SJCRH30 (cell line): ENCODE data around the gene MTHFR. TPM values are rescaled to one million over a fixed set of nuclear protein-coding genes. Genes with fewer than 3 reads are reported as not detected.

Source experiments
- DNase-seq, 2 experiments: peaks; one replicate each; pipeline ENCODE4 v3.0.0-alpha.2; 2015 to 2020
- H3K27ac ChIP-seq: fragments of 250-450 bp; sonication (Bioruptor Pico); 2 replicates; pipeline ENCODE4 v1.5.1; 2020; ENCODE audit warnings: mild to moderate bottlenecking, moderate library complexity
- H3K27me3 ChIP-seq: fragments of 250-450 bp; sonication (Bioruptor Pico); 2 replicates; pipeline ENCODE4 v1.5.1; 2020; ENCODE audit warnings: mild to moderate bottlenecking, moderate library complexity
- H3K36me3 ChIP-seq: fragments of 250-450 bp; sonication (Bioruptor Pico); 2 replicates; pipeline ENCODE4 v1.5.1; 2020; ENCODE audit warnings: mild to moderate bottlenecking, moderate library complexity
- H3K4me1 ChIP-seq: fragments of 250-450 bp; sonication (Bioruptor Pico); 2 replicates; pipeline ENCODE4 v1.5.1; 2020; ENCODE audit warnings: mild to moderate bottlenecking, moderate library complexity
- H3K4me3 ChIP-seq: fragments of 250-450 bp; sonication (Bioruptor Pico); 2 replicates; pipeline ENCODE4 v1.5.1; 2020; ENCODE audit warnings: mild to moderate bottlenecking, moderate library complexity
- H3K9me3 ChIP-seq: fragments of 250-450 bp; sonication (Bioruptor Pico); replicated peaks from 2 replicates; pipeline ENCODE4 v1.5.1; 2020; ENCODE audit warnings: mild to moderate bottlenecking, moderate library complexity
- total RNA-seq: library from RNA; depleted of rRNA; stranded (reverse); fragments of >200 nt; shearing (Covaris generic); gene quantifications from 2 replicates; pipeline ENCODE4 v1.2.3, GENCODE V29; 2014; rRNA removed

Gene MTHFR
- total RNA-seq = 10.1 and 11.1 TPM in 2 replicates

DNA sequence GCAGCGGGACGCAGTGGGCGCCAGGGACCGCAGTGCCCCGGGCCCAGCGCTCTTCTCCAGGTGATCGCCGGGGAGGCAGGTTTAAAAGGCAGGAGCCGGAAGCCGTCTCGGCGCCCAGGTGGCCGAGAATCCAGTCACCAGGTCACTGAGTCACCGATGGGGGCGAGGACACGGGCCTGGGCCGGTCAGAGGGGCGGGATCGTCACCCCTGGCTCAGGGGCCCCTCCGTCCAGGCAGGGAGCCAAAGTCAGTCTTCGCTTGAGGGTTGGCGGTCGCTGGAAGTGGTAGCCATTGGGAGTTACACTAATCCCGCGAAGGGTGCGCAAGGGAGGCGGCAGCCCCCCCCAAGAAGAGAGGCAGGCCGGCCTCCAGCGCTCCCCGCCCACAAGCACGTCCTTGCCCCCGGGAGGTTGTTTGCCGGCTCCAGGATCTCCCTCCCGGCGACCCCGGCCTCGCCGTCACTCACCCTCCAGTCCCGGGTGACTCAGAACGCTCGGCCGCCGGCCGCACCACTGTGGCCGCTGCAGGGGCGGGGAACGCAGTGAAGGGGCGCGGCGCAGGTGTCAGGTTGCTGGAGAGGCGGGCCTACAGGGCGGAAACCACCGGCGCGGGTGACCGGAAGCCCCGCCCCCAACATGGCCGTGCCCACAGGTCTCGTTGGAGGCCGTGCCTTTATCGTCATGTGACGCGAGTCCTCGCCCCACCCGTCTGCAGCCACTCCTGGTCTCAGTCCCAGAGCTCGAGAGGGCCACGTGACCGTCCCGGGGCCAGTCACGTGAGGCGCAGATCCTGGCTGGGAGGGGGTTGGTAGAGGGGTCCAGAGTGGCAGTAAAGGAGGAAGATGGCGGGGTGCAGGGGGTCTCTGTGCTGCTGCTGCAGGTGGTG is at the start of gene MTHFR, which contains the start of gene CLCN6:
MTHFR (minus strand) TSS at position 543 of the 885 bp plus-strand sequence. CDS start 2,848 bp downstream, outside the sequence.
CLCN6 (plus strand) TSS at position 770 of the 885 bp plus-strand sequence; CDS start at position 842, 72 bp downstream.
- Histone ChIP-seq H3K9me3 (no peaks in the 10 kb centered on the region), H3K27ac (peak within 1 kb of the TSS; percentile 63), H3K36me3 (peaks cover 3% of the 10 kb centered on the region; the same call in 1 of the 2 replicates), H3K4me3 (peak within 1 kb of the TSS; percentile 78), H3K27me3 (no peaks in the 10 kb centered on the region), H3K4me1 (peaks cover 22% of the 10 kb centered on the region)
- peak; percentile 100 for DNase-seq

DNA sequence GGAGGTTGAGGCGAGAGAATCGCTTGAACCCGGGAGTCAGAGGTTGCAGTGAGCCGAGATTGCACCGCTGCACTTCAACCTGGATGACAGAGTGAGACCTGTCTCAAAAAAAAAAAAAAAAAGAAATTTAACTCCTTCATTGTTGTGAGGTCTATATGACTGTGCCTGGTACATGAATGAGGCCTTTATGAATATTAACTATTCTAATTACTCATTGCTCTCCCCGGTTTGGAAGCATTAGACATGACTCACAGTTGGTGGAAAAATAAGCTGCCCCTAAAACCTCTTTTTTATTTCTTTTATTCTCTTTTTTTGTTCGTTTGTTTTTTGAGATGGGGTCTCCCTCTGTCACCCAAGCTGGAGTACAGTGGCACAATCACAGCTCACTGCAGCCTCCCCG is 49.7 kb upstream of the MTHFR start:
- Histone ChIP-seq H3K4me3 (no peak overlapping the region), H3K27me3 (0 out of 2 replicates have a peak, but pooled peaks cover 2% of the 10 kb centered on the region), H3K27ac (no peak overlapping the region), H3K4me1 (peaks cover 52% of the 10 kb centered on the region), H3K36me3 (no peaks in the 10 kb centered on the region), H3K9me3 (no peaks in the 10 kb centered on the region)
- no peak for DNase-seq

DNA sequence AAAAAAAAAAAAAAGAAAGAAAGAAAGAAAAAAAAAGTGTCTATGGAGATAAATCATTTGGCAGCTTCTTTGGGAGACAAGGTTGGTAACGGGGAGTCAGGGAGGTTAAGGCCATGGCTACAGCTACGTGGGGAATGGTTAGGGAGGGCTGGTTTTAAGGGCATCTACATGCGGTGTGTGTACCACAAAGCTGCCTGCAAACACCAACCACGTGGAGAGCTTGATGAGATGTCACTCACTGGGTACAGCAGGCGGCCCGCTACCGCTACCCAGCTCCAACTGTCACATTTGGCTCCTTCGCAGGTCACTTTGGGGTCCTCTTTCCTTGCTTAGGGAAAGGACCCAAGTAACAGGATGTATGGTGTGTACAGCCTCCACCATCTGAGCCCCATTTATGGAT is 48.8 kb upstream of the MTHFR start:
- Histone ChIP-seq H3K9me3 (no peaks in the 10 kb centered on the region), H3K27ac (no peak overlapping the region), H3K27me3 (0 out of 2 replicates have a peak, but pooled peaks cover 2% of the 10 kb centered on the region), H3K4me1 (peaks cover 49% of the 10 kb centered on the region), H3K4me3 (no peak overlapping the region), H3K36me3 (no peaks in the 10 kb centered on the region)
- DNase-seq = no peak

DNA sequence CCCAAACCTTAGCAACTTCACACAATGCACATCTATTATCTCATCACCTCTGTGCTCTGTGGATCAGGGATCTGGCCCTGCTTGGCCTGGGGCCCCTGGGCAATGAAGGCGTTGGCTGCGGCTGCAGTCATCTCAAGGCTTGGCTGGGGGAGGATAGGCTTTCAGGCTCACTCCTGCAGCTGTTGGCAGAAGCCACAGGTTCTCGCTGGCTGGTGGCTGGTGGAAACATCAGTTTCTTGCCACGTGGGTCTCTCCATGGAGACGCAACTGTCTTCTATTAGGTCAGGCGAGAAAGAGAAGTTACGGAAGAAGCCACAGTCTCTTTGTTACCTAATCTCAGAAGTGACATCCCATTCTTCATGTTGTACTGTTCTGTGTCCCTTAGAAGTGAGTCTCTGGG is 45.4 kb upstream of the MTHFR start:
- Histone ChIP-seq H3K4me3 (no peak overlapping the region), H3K36me3 (no peaks in the 10 kb centered on the region), H3K4me1 (peaks cover 39% of the 10 kb centered on the region), H3K27ac (no peak overlapping the region), H3K27me3 (no peaks in the 10 kb centered on the region), H3K9me3 (no peaks in the 10 kb centered on the region)
- peak; percentile 81 to 86 for DNase-seq

DNA sequence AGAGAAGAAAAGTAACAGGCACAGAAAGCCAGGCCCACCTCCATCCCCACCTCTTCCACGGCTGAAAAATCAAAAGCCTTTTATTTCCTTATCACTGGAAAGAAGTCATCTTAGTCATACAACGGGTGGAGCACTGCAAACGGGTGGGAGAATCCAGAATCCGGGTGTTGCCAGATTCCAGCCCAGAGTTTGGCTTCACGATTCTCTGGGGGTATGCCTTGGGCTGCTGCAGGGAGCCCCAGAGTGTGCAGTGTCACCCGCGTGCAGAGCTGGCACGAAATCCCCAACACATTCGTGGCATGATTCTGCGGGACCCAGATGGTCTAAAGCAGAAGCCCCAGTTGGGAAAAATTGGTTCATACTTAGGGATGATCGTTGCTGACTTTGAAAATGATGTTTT is 44.4 kb upstream of the MTHFR start:
- no peak overlapping the region for H3K27ac ChIP-seq
- H3K4me3 ChIP-seq = no peak overlapping the region
- no peaks in the 10 kb centered on the region for H3K27me3 ChIP-seq
- H3K9me3 ChIP-seq = no peaks in the 10 kb centered on the region
- DNase-seq = no peak
- no peaks in the 10 kb centered on the region for H3K36me3 ChIP-seq
- peaks cover 39% of the 10 kb centered on the region for H3K4me1 ChIP-seq

DNA sequence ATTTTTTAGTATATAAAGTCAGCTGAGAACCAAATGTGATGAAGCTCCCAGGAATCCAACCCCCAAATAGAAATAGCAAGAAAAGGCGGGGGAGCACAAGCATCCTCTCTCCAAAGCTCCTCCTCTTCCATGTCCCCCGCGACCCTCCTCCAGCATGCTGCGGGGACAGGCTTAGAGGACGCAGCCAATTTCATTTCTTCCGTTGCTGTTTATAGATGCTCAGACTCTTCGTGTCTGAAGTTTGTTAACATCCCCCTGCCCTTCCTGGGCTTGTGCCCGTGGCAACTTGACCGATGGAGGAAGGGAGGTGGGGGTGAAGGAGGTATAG is 42.6 kb upstream of the MTHFR start:
- Histone ChIP-seq H3K4me3 (no peak overlapping the region), H3K4me1 (peaks cover 39% of the 10 kb centered on the region), H3K36me3 (no peaks in the 10 kb centered on the region), H3K9me3 (no peaks in the 10 kb centered on the region), H3K27me3 (no peaks in the 10 kb centered on the region), H3K27ac (0 out of 2 replicates have a peak overlapping the region, but pooled peaks have one; percentile 2)
- no peak for DNase-seq

DNA sequence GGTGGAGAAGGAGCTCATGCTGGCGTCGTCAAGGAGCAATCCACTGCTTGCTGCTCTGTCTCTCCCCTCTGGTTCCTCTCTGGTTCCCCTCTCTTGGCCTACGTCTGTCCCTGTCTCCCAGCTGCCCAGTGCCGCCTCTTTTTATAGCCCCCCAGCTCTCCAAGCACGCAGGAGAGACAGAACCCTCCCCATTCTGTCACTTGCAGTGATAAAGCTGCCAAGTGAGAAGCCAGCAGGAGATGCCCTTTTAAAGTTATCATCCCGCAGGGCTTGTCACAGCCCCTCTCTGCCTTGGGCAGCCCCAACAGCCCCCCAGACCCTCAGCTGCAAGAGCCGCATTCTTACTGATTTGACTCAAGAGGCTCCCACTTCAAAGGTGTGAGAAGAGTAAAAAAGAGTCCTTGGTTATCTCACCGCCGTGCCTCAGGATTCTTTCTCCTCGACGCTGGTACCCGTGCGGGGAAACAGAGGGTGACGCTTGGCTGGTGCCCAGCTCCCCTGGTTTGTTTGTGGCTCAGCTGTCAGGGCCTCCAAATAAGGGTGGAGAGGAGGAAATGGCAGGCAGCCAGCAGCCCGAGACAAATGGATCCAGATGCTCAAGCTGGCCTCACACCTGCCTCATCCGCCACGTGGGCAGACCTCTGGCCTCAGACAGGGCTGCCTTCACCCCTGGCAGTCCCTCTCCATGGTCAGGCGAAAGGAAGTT is 42.1 kb upstream of the MTHFR start, which contains the start of gene NPPA:
NPPA (minus strand) TSS at position 117 of the 706 bp plus-strand sequence; CDS start at position 18, 99 bp downstream.
- peak; percentile 92 to 95 for DNase-seq
- no peaks in the 10 kb centered on the region for H3K9me3 ChIP-seq
- H3K36me3 ChIP-seq = no peaks in the 10 kb centered on the region
- peaks cover 36% of the 10 kb centered on the region for H3K4me1 ChIP-seq
- 0 out of 2 replicates have a peak within 1 kb of the TSS, but pooled peaks have one; percentile 2 for H3K27ac ChIP-seq
- H3K27me3 ChIP-seq = no peaks in the 10 kb centered on the region
- H3K4me3 ChIP-seq = no peak within 1 kb of the TSS

DNA sequence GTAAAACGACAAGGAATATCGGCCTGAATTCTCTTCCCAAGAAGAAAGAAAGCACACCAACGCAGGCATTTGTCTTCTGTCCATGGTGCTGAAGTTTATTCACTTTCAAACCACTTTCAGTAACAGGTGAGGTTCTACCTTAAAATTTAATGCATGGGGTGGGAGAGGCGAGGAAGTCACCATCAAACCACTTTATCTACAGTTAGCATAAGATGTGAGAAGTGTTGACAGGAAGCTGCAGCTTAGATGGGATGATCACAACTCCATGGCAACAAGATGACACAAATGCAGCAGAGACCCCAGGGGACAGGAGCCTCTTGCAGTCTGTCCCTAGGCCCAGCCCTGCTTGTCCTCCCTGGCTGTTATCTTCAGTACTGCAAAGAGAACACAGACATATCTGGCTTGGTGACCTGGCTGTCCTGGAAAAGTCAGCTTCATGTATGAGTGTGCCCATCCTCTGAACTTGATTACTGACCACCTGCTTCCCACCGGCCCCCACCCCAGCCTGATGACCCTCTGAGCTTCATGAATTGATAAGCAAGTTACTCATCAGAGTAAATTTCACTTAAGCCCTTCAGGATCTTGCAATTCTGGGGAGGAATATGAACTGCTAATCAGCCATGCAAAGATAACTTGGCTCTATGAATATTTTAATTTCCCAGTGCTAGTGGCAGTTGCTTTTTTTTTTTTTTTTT is 40.0 kb upstream of the MTHFR start:
- H3K9me3 ChIP-seq = no peaks in the 10 kb centered on the region
- H3K27me3 ChIP-seq = no peaks in the 10 kb centered on the region
- H3K36me3 ChIP-seq = peaks cover 2% of the 10 kb centered on the region; the same call in 1 of the 2 replicates
- H3K4me3 ChIP-seq = no peak overlapping the region
- DNase-seq = peak in 1 of 2 experiments; percentile 69
- H3K4me1 ChIP-seq = peaks cover 33% of the 10 kb centered on the region
- no peak overlapping the region for H3K27ac ChIP-seq

DNA sequence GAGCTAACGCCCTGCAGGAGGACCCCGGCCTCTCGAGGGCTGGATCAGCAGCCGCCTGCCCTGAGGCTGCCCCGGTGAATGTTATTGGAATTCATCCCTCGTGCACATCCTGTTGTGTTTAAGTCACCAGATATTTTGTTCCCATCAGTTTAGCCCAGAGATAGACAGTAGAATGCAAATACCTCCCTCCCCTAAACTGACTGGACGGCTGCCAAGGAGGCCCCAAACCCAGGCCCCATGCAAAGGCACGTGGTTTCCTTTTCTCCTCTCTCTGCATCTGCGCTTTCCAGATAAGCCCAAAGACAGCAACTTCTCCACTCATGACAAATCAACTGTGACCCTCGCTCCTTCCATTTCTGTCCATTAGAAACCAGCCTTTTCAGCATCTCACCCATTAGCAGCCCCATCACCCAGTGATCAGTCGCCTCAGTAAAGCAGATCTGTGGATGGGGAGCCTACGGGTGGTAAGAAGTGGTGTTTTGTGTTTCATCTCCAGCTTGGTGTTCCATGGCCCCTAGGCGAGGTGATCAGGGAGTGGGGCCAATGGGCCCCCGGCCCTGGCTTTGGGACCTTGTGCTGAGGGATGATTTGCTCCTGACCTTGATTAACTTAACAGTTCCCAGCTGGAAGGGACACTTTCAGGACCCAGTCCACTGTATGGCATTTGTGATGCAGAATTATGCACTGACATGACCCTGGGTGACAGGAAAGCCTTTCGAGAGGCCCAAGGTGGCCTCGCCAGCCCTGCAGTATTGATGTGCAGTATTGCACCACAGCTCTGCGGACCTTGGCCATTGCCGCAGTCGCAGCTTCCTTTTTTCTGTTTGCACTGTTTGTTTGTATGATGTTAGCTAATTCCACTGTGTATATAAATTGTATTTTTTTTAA is 36.6 kb upstream of the MTHFR start:
- peak; percentile 45 to 61 for DNase-seq
- Histone ChIP-seq H3K27me3 (no peaks in the 10 kb centered on the region), H3K36me3 (peaks cover 24% of the 10 kb centered on the region), H3K9me3 (no peaks in the 10 kb centered on the region), H3K4me3 (no peak overlapping the region), H3K4me1 (peaks cover 13% of the 10 kb centered on the region), H3K27ac (no peak overlapping the region)

DNA sequence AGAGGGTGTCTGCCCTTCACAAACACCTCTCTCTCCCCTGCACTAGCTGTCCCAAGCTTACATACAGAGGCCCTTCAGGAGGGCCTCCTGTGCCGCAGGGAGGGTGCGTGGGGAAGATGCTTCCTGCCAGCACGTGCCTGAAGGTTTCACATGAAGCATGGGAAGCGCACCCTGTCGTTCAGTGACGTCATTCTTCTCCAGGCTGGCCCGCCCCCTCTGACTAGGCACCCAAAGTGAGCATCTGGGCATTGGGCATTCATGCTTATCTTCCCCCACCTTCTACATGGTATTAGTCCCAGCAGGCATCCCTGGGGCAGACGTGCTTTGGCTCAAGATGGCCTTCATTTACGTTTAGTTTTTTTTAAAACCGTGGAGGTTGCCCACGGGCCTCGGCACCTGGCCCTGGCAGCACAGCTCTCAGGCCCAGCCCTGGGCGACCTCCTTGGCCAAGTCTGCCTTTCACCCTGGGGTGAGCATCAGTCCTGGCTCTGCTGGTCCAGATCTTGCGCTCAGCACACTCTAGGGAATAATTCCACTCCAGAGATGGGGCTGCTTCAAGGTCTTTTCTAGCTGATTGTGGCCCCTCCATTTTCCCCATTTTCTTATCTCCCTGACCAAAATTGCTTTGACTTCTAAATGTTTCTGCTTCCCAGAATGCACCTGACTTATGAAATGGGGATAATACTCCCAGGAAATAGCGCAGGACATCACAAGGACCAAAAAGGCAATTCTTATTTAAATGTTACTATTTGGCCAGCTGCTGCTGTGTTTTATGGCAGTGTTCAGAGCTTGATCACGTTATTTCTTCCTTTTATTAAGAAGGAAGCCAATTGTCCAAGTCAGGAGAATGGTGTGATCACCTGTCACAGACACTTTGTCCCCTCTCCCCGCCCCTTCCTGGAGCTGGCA is 35.7 kb upstream of the MTHFR start:
- H3K36me3 ChIP-seq = peaks cover 24% of the 10 kb centered on the region
- H3K9me3 ChIP-seq = no peaks in the 10 kb centered on the region
- DNase-seq = no peak
- no peaks in the 10 kb centered on the region for H3K27me3 ChIP-seq
- H3K4me3 ChIP-seq = no peak overlapping the region
- H3K27ac ChIP-seq = no peak overlapping the region
- peaks cover 8% of the 10 kb centered on the region; the same call in 1 of the 2 replicates for H3K4me1 ChIP-seq

DNA sequence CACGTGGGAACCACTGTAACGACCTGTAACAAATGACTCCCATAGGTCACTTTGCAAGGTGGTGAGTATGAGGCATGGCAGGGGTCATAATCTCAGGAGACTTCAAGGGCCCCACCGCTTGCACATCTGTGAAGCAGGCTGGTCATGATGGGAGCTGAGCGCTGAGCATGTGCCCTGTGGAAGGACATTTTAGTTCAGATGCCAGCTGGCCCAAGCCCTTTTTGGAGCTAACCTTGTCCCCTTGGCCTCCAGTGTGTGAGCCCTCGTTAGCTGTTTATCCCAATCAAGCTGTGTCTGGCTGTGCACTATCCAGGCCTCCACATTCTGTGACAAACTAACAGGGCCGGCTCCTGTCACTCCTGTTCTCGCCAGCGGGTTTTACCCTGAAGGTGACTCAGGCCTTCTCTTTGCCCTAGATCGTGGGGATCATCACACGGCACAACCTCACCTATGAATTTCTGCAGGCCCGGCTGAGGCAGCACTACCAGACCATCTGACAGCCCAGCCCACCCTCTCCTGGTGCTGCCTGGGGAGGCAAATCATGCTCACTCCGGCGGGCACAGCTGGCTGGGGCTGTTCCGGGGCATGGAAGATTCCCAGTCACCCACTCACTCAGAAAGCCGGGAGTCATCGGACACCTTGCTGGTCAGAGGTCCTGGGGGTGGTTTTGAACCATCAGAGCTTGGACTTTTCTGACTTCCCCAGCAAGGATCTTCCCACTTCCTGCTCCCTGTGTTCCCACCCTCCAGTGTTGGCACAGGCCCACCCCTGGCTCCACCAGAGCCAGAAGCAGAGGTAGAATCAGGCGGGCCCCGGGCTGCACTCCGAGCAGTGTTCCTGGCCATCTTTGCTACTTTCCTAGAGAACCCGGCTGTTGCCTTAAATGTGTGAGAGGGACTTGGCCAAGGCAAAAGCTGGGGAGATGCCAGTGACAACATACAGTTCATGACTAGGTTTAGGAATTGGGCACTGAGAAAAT is 34.3 kb upstream of the MTHFR start:
- Histone ChIP-seq H3K4me1 (peaks cover 8% of the 10 kb centered on the region; the same call in 1 of the 2 replicates), H3K4me3 (no peak overlapping the region), H3K27me3 (no peaks in the 10 kb centered on the region), H3K27ac (no peak overlapping the region), H3K36me3 (peaks cover 27% of the 10 kb centered on the region), H3K9me3 (no peaks in the 10 kb centered on the region)
- DNase-seq = no peak
